Esophagus muscularis mucosa (tissue), 4 donors: ENCODE data around the gene NR1D2.

Source experiments
- CTCF ChIP-seq, 3 experiments: fragments of 200-600 bp in 2 of 3; fragments of 450-650 bp in 1 of 3; sonication (generic) in 2 of 3; IDR thresholded peaks; one replicate each; pipeline ENCODE4 v1.5.1; 2017 to 2019; ENCODE audit warnings: antibody characterized with exemption in 3 of 3, mild to moderate bottlenecking in 2 of 3, moderate library complexity in 1 of 3
- EP300 ChIP-seq: sonication (generic); formaldehyde crosslinking; IDR thresholded peaks from one replicate; pipeline ENCODE4 v1.6.1; 2017; ENCODE audit warnings: antibody characterized with exemption
- POLR2A ChIP-seq: fragments of 450-650 bp; IDR thresholded peaks from one replicate; pipeline ENCODE4 v1.6.1; 2017; ENCODE audit warnings: antibody characterized with exemption, moderate library complexity, mild to moderate bottlenecking, low read depth
- POLR2AphosphoS5 ChIP-seq, 2 donors: sonication (generic); formaldehyde crosslinking; IDR thresholded peaks; one replicate each; pipeline ENCODE4 v1.6.1; 2017; ENCODE audit warnings: antibody characterized with exemption in 2 of 2

- TF ChIP-seq POLR2AphosphoS5 (IDR thresholded peaks at IDR 0.05) (no peak), CTCF (IDR thresholded peaks at IDR 0.05) (no peak), EP300 (no peak), POLR2A (no peak)
Measured at GRCh38 chr3:23950293-23950692, 5.2 kb downstream of the NR1D2 start.
